Heart left ventricle (tissue), 16 donors: ENCODE results near the gene MSI2. TPM values are rescaled to one million over a fixed set of nuclear protein-coding genes. Genes with fewer than 3 reads are reported as not detected.

ENCODE experiments used
- ATAC-seq, 4 donors: fragments of 200-7000 bp; cut with Tn5 transposase; one replicate each; pipeline ENCODE4 v1.9.1; 2020 to 2022; ENCODE audit warnings: moderate library complexity in 4 of 4, mild to moderate bottlenecking in 3 of 4, moderate number of reproducible peaks in 1 of 4
- DNase-seq, 5 donors: peaks; one replicate each; pipeline ENCODE4 v3.0.0-alpha.2; 2020
- H3K27ac ChIP-seq, 12 donors: fragments of 200-600 bp; sonication (generic) in 4 of 12; one replicate each; pipeline versions ENCODE4 v1.5.0 to v1.8.0; 2016 to 2022; ENCODE audit warnings: mild to moderate bottlenecking in 2 of 12
- H3K27me3 ChIP-seq, 9 donors: fragments of 200-600 bp; sonication (generic) in 2 of 9; one replicate each; pipeline versions ENCODE4 v1.5.1 to v1.8.0; 2016 to 2022; ENCODE audit warnings: mild to moderate bottlenecking in 3 of 9
- H3K36me3 ChIP-seq, 9 donors: fragments of 200-600 bp; sonication (generic) in 2 of 9; one replicate each; pipeline versions ENCODE4 v1.5.0 to v1.8.0; 2018 to 2022; ENCODE audit warnings: mild to moderate bottlenecking in 2 of 9
- H3K4me1 ChIP-seq, 12 donors: fragments of 200-600 bp; sonication (generic) in 4 of 12; one replicate each; pipeline versions ENCODE4 v1.5.0 to v1.8.0; 2016 to 2022; ENCODE audit warnings: mild to moderate bottlenecking in 3 of 12
- H3K4me3 ChIP-seq, 12 donors: fragments of 200-600 bp; sonication (generic) in 4 of 12; one replicate each; pipeline versions ENCODE4 v1.5.0 to v1.8.0; 2017 to 2022; ENCODE audit warnings: mild to moderate bottlenecking in 9 of 12, moderate library complexity in 4 of 12
- H3K9me3 ChIP-seq, 12 donors: fragments of 200-600 bp; sonication (generic) in 4 of 12; one replicate each; pipeline versions ENCODE4 v1.5.0 to v1.8.0; 2016 to 2022; ENCODE audit warnings: mild to moderate bottlenecking in 1 of 12
- POLR2A ChIP-seq, 2 donors: fragments of 450-650 bp; IDR thresholded peaks; one replicate each; pipeline ENCODE4 v1.6.1; 2017; ENCODE audit warnings: antibody characterized with exemption in 2 of 2, mild to moderate bottlenecking in 2 of 2, moderate library complexity in 2 of 2
- WGBS, 4 donors: extraction: QIAGEN DNeasy Blood & Tissue Kit in 2 of 4; methylation state at CpG; one replicate each; pipeline versions ENCODE4 v1.1.5 to v1.1.7; 2013 to 2018; 5-methylcytosine and 5-hydroxymethylcytosine counted together
- intact Hi-C, 10 donors: fragments of 100-400 bp; cut with DNase I; formaldehyde crosslinking; loops; one replicate each; pipeline versions ENCODE4 v1.11.1 to v1.14.2; 2022
- polyA plus RNA-seq, 2 donors: library from polyadenylated mRNA; stranded (reverse); fragments of 200-250 nt; gene quantifications; one replicate each; pipeline ENCODE4 v1.2.3, GENCODE V29; 2013
- total RNA-seq, 9 donors: library from RNA; depleted of rRNA in 2 of 9; stranded (reverse); fragments of >200 nt in 2 of 9; fragmentation: NEBNext Ultra II Directional in 3 of 9; extraction: Animal tissue kit (Norgen Biotek cat#: 25700) in 3 of 9; gene quantifications; one replicate each; pipeline versions ENCODE4 v1.1.0 to v1.2.4, GENCODE V29; 2016 to 2023
- TF ChIP-seq, protein P1 (sequence below), 12 donors: fragments of 200-600 bp; sonication (generic) in 4 of 12; IDR thresholded peaks; one replicate each; pipeline versions ENCODE4 v1.5.0 to v1.8.0; 2018 to 2022; ENCODE audit warnings: antibody characterized with exemption in 12 of 12, mild to moderate bottlenecking in 5 of 12
- donor health status: ischemic (EF 13 %, LVEDD 7.1; RV severe dilation, severe dysfunction).
- donor health status: healthy with polysubstance abuse.
- donor health status: DM: no; HTN: yes; CAD: no.
- donor health status: DM: no; HTN: no; CAD: no.
- donor health status: ischemic (EF 25% LVEDD 6.9; RV normal size, moderate dysfunction).
- donor health status: ischemic (EF 25% LVEDD 5.7; RV mildly dilated, moderate dysfunction).
- donor health status: healthy.
- donor health status: DM: yes; HTN: yes; CAD: no.
- donor health status: ischemic (EF 35%, LVEDD 5.7; RV mildly dilated, moderate dysfunction).
- donor health status: nonischemic (EF 11% LVEDD 7.7; RV severe dilation, severe dysfunction).
- donor health status: DM: yes; HTN: yes; CAD: no.
- donor health status: PGD.
- donor health status: ischemic (EF 29% LVEDD 5.4; RV normal size, mild dysfunction).
- donor health status: nonischemic (EF 23%, LVEDD 6.1; RV moderate dilation, normal function).

Gene MSI2
- total and polyA plus RNA-seq, 11 donors: 35.9 to 120 (median 104) TPM

DNA sequence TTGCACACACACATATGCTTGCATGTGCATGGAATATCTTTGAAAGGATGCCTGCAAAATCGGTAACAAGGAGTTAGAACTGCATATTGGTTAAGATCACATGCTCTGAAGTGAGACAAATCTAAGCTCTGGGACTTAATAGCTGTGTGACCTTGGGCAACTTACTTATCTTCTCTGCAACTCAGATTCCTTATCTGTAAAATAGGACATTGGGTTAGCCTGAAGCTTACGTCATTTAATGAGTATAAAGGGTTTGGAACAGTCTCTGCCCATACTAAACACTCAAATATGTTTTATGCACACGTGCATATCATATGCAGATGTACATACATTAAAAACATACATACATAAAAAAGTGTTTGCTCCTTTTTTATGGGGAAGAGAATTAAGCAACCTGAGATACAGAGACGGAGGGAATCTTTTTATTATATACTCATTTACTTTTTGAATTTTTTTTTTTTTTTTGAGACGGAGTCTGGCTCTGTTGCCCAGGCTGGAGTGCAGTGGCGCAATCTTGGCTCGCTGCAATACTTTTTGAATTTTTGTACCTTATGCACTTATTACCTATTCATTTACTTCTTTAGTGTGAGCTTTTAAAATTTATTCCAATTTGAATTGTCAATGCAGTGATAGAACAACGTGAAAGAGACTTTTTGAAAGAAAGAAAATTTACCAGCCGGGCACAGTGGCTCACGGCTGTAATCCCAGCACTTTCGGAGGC, 282.6 kb downstream of the MSI2 start:
- H3K4me1 ChIP-seq: peaks cover 5 to 76% (median 42%) of the 10 kb centered on the region in 12 donors
- WGBS, 4 donors: 77 to 84% (median 80%) methylated on average over 11 of the region's 11 CpGs
- H3K27ac ChIP-seq: peak overlapping the region in 6 of 12 donors; percentile 23 to 70 (median 63)
- no peaks in the 10 kb centered on the region for H3K36me3 ChIP-seq
- H3K27me3 ChIP-seq: no peaks in the 10 kb centered on the region
- TF ChIP-seq, protein P1, sequence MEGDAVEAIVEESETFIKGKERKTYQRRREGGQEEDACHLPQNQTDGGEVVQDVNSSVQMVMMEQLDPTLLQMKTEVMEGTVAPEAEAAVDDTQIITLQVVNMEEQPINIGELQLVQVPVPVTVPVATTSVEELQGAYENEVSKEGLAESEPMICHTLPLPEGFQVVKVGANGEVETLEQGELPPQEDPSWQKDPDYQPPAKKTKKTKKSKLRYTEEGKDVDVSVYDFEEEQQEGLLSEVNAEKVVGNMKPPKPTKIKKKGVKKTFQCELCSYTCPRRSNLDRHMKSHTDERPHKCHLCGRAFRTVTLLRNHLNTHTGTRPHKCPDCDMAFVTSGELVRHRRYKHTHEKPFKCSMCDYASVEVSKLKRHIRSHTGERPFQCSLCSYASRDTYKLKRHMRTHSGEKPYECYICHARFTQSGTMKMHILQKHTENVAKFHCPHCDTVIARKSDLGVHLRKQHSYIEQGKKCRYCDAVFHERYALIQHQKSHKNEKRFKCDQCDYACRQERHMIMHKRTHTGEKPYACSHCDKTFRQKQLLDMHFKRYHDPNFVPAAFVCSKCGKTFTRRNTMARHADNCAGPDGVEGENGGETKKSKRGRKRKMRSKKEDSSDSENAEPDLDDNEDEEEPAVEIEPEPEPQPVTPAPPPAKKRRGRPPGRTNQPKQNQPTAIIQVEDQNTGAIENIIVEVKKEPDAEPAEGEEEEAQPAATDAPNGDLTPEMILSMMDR (IDR thresholded peaks at IDR 0.05): no peak
- no peak for TF ChIP-seq POLR2A (IDR thresholded peaks at IDR 0.05)
- H3K4me3 ChIP-seq: no peak overlapping the region
- intact Hi-C loops: no loop called here
- no peak for DNase-seq
- no peaks in the 10 kb centered on the region for H3K9me3 ChIP-seq
- ATAC-seq: no peak

DNA sequence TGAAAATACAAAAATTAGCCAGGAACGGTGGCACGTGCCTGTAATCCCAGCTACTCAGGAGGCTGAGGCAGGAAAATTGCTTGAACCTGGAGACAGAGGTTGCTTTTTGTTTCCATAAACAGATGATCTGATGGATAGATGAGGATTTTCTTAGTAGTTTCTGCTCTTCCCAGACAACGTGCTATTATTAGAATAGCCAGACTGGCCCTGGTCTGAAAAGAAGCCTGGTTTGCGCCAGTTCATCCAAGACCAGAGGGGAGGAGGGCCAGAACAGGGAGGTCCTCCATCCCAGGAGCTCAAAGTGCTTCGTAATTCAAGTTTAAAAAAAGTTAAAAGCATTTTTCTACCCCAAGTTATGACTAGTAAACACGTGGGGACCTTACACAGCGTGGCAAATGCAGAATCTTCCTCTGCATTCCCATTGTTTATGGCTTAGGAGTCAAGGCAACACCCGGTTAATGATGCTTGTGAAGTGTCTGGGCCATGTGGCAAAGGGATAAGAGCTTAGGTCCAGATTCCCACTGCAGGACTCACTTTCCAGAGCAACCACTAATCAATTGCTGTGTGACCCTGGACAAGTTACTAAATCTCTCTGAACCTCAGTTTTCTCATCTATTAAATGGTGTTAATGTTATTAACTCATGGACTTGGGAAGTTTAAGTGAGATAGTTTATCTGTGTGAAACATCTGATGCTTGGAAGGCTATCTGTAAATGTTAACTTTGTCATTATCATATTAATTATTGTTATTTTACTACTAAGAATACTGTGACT, 283.4 kb downstream of the MSI2 start:
- TF ChIP-seq, protein P1 (IDR thresholded peaks at IDR 0.05): no peak
- TF ChIP-seq POLR2A (IDR thresholded peaks at IDR 0.05): no peak

DNA sequence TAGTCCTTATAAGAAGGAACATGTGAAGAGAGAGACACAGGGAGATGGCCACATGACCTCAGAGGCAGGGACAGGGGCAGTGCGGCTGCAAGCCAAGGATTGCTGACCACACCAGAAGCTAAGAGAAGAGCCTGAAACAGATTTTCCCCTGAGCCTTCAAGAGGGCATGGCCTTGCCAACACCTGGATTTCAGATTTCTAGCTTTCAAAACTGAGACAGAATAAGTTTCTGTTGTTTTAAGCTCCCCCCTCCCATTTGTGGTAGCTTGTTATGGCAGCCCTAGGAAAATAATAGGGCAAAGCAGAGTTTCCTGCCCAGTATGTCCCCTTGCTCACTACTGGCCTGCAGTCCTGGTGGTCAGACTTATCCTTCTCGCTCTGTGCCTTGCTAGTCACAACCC, 284.3 kb downstream of the MSI2 start:
- H3K27ac ChIP-seq: peak overlapping the region in 1 of 12 donors; percentile 74
- WGBS, 4 donors: 96 to 100% (median 99%) methylated on average over 2 of the region's 2 CpGs
- no peak for ATAC-seq

More for the DNA sequence above, 283.4 kb downstream of the MSI2 start:
- Histone ChIP-seq H3K4me3 (no peak overlapping the region), H3K36me3 (no peaks in the 10 kb centered on the region), H3K27me3 (no peaks in the 10 kb centered on the region), H3K9me3 (no peaks in the 10 kb centered on the region), H3K27ac (peak overlapping the region in 1 of 12 donors; percentile 13), H3K4me1 (peaks cover 5 to 75% (median 42%) of the 10 kb centered on the region in 12 donors)
- intact Hi-C loops: no loop called here
- WGBS, 4 donors: 77 to 80% (median 79%) methylated on average over 8 of the region's 8 CpGs
- DNase-seq (no peak), ATAC-seq (no peak)

More for the DNA sequence above, 284.3 kb downstream of the MSI2 start:
- H3K36me3 ChIP-seq: no peaks in the 10 kb centered on the region
- no peak for DNase-seq
- no peaks in the 10 kb centered on the region for H3K27me3 ChIP-seq
- H3K4me1 ChIP-seq: peaks cover 5 to 71% (median 40%) of the 10 kb centered on the region in 12 donors
- intact Hi-C loops: no loop called here
- H3K4me3 ChIP-seq: no peak overlapping the region
- TF ChIP-seq POLR2A (IDR thresholded peaks at IDR 0.05): no peak
- TF ChIP-seq, protein P1 (IDR thresholded peaks at IDR 0.05): no peak
- H3K9me3 ChIP-seq: no peaks in the 10 kb centered on the region
